Osteocyte (in vitro differentiated cells): Measurements from ENCODE around the gene PAQR8. TPM values are rescaled to one million over a fixed set of nuclear protein-coding genes. Genes with fewer than 3 reads are reported as not detected.

Experiments
- DNase-seq: peaks from one replicate; pipeline ENCODE4 v3.0.0; 2021; ENCODE audit warnings: mixed read lengths; ENCODE audit not compliant: unreplicated experiment; ENCODE audit errors: extremely low spot score
- H3K27ac Mint-ChIP-seq: one replicate; pipeline ENCODE4 v1.8.0; 2021; ENCODE audit warnings: mild to moderate bottlenecking, mixed read lengths; ENCODE audit not compliant: unreplicated experiment
- H3K27me3 Mint-ChIP-seq: one replicate; pipeline ENCODE4 v1.8.0; 2021; ENCODE audit warnings: mixed read lengths; ENCODE audit not compliant: unreplicated experiment
- H3K36me3 Mint-ChIP-seq: one replicate; pipeline ENCODE4 v1.8.0; 2021; ENCODE audit warnings: mixed read lengths; ENCODE audit not compliant: unreplicated experiment
- H3K4me1 Mint-ChIP-seq: one replicate; pipeline ENCODE4 v1.8.0; 2021; ENCODE audit warnings: mixed read lengths; ENCODE audit not compliant: unreplicated experiment
- H3K4me3 Mint-ChIP-seq: one replicate; pipeline ENCODE4 v1.8.0; 2021; ENCODE audit warnings: mild to moderate bottlenecking, moderate library complexity, mixed read lengths; ENCODE audit not compliant: unreplicated experiment
- H3K9me3 Mint-ChIP-seq: one replicate; pipeline ENCODE4 v1.8.0; 2021; ENCODE audit warnings: mixed read lengths; ENCODE audit not compliant: unreplicated experiment
- total RNA-seq: library from RNA; stranded (reverse); gene quantifications from 2 replicates; pipeline ENCODE4 v1.2.1, GENCODE V29; 2021
- TF ChIP-seq, protein P1 (sequence below): fragments of 200-600 bp; sonication (generic); IDR thresholded peaks from 2 replicates; pipeline ENCODE4 v1.5.0; 2021; ENCODE audit warnings: antibody characterized with exemption, mild to moderate bottlenecking, moderate library complexity

The PAQR8 gene
- total RNA-seq, 1 donor from 2014 or later: 13.4 TPM

DNA sequence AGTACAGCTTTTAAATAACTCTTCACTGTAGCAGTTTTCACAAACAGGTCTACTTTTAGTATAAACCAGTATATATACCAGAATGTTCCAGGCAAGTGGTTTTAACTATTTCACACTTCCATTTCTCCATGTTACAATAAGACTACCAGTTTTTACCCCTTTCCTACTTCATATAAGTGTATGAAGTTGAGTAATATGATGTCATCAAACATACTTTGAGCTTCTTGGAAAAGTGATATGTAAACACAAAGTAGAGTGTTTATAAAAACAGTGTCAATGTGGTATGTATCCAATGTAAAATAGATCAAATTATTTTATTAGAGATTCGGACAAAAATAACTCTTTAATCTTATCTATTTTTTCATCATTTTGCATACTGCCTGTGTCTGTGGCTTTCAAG is 2.5 kb upstream of the PAQR8 start:
- no peak for DNase-seq
- Mint-ChIP-seq H3K27ac (no peak overlapping the region), H3K36me3 (no peaks in the 10 kb centered on the region), H3K27me3 (no peaks in the 10 kb centered on the region), H3K9me3 (no peaks in the 10 kb centered on the region), H3K4me3 (no peak overlapping the region), H3K4me1 (peaks cover 37% of the 10 kb centered on the region)
- TF ChIP-seq, protein P1, sequence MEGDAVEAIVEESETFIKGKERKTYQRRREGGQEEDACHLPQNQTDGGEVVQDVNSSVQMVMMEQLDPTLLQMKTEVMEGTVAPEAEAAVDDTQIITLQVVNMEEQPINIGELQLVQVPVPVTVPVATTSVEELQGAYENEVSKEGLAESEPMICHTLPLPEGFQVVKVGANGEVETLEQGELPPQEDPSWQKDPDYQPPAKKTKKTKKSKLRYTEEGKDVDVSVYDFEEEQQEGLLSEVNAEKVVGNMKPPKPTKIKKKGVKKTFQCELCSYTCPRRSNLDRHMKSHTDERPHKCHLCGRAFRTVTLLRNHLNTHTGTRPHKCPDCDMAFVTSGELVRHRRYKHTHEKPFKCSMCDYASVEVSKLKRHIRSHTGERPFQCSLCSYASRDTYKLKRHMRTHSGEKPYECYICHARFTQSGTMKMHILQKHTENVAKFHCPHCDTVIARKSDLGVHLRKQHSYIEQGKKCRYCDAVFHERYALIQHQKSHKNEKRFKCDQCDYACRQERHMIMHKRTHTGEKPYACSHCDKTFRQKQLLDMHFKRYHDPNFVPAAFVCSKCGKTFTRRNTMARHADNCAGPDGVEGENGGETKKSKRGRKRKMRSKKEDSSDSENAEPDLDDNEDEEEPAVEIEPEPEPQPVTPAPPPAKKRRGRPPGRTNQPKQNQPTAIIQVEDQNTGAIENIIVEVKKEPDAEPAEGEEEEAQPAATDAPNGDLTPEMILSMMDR: no peak

DNA sequence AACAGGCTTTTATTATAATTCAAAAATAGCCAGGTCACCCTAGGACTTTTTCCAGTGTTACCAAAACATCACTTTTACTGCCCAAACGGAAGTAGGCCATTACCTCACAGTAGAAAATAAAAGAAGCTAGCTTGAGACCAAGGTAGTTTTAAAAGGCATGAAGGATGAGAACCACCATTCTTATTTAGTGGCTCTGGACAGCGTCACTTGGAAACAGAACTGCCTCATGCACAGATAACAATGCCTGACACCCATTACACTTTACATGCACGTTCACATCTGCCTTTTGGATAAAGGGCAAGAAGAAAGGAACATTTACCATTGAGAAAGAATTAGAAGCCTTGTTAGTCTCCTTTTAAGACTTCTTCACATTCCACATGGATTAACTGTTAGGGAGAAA is 1.9 kb upstream of the PAQR8 start:
- Mint-ChIP-seq H3K4me3 (no peak overlapping the region), H3K9me3 (no peaks in the 10 kb centered on the region), H3K36me3 (no peaks in the 10 kb centered on the region), H3K4me1 (peaks cover 43% of the 10 kb centered on the region), H3K27ac (no peak overlapping the region), H3K27me3 (no peaks in the 10 kb centered on the region)
- TF ChIP-seq, protein P1: no peak
- no peak for DNase-seq

DNA sequence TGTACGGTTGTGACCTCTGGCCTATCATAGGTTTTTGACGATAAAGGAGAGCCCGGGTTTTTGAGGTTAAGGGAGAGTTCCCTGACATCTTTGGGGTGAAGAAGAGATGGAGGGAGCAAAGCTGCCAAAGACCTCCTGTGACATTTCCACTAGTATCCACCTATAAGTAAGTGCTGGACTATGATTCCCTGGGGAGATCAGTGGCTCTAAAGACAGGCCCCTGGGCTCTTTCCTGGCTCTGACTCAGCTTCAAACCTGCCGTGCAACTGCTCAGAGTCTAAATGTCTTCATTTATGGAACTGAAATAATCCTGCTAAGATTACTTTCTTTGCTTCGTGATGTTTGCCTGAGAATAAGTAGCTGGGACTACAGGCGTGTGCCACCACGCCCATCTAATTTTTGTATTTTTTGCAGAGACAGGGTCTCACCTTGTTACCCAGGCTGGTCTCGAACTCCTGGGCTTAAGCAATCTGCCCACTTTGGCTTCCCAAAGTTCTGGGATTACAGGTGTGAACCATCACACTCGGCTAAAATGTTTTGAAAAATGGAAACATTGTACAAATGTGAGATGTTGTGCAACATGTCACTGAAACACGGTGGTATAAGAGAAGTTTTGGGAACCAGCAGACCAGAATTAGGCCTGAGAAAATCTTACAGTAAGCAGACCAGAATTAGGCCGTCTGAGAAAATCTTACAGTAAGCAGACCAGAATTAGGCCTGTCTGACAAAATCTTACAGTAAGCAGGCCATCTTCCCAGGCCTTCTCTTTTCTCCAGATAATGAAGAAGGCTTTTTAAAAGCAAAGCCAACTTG is 1.1 kb upstream of the PAQR8 start:
- peaks cover 48% of the 10 kb centered on the region for H3K4me1 Mint-ChIP-seq
- TF ChIP-seq, protein P1: no peak
- H3K9me3 Mint-ChIP-seq: no peaks in the 10 kb centered on the region
- no peaks in the 10 kb centered on the region for H3K36me3 Mint-ChIP-seq
- H3K4me3 Mint-ChIP-seq: peak overlapping the region; percentile 74
- H3K27me3 Mint-ChIP-seq: no peaks in the 10 kb centered on the region
- H3K27ac Mint-ChIP-seq: peak overlapping the region; percentile 83
- DNase-seq: no peak

DNA sequence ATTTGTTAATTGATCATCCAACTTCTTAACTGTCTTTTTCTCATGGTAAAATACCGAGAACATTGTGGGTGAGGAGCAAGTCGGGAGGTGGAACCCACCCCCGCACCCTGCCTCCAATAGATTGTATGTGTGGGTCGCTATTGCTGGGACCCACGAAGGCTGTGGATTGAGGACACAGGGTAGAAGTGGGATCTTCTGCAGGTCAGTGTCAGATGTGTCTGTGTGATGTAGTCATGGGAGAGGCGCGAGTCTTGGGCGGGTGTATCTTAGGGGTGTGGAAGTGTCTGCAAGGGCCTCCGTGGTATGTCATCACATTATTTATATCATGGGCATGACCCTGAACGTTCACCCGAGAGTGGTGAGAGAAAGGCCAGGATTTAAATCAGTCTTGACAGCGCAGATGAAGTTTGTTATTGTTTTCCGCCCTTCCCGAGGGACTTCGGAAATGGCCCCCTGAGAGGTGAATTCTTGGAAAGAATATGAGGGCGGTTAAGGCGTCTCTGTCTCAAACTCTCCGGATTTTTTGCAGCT is 472 bp upstream of the PAQR8 start:
- DNase-seq: no peak
- Mint-ChIP-seq H3K27ac (peak overlapping the region; percentile 83), H3K36me3 (no peaks in the 10 kb centered on the region), H3K4me1 (peaks cover 55% of the 10 kb centered on the region), H3K4me3 (peak overlapping the region; percentile 74), H3K27me3 (no peaks in the 10 kb centered on the region), H3K9me3 (no peaks in the 10 kb centered on the region)
- TF ChIP-seq, protein P1: no peak

DNA sequence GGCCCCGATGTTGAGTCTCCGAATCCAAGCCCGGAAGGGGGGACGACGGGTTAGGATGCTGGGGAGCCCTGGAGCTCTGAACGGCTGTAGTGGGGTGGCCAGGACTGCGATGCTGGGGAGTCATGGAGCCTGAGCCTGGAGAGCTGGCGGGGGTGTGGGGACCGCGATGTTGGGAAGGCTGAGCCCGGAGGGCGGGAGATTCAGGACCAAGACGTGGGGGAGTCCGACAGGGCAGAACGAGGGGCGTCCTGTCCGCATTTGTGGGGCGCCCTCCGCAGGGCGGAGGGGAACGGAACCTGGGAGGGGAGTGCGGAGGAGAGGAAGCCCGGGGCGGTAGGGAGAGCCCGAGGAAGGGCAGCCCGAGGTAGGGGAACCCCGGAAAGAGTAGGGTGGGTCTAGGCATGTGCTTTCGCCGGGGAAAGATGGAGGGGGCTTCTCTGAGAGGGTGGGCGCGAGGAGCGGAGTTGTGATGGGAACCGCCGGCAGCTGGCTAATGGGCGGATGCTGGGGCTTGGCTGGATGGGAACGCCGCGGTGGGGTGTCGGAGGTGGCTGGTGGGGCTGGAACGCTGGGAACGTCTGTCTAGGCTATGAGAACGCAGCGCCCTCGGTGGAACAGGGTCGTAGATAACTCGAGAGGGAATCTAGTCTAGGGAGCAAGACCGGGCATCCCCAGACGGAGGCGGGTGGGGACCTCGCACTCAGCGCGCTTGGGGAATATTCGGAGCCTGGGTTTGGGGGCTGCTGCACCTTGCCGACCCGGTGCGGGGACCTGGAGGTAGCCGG is 684 bp downstream of the PAQR8 start:
- Mint-ChIP-seq H3K36me3 (no peaks in the 10 kb centered on the region), H3K27me3 (no peaks in the 10 kb centered on the region), H3K4me3 (peak overlapping the region; percentile 97), H3K9me3 (no peaks in the 10 kb centered on the region), H3K27ac (peak overlapping the region; percentile 75), H3K4me1 (peaks cover 62% of the 10 kb centered on the region)
- TF ChIP-seq, protein P1: no peak
- peak; percentile 84 for DNase-seq
